RPMI8226 (cell line): Measurements from ENCODE around the gene FDXACB1.

Experiments used
- DNase-seq: peaks from one replicate; pipeline ENCODE4 v3.0.0-alpha.2; 2015

The FDXACB1 gene

GRCh38 chr11:111841370-111842053 lies 37.5 kb downstream of the FDXACB1 start:
- DNase-seq, result peak; percentile 90

GRCh38 chr11:111840143-111840542 lies 38.8 kb downstream of the FDXACB1 start:
- DNase-seq, result no peak

- DNase-seq, result no peak
Observed at GRCh38 chr11:111838054-111838453, 40.9 kb downstream of the FDXACB1 start.

- DNase-seq, result no peak
Observed at GRCh38 chr11:111837366-111837891, 41.5 kb downstream of the FDXACB1 start.

- DNase-seq, result no peak
Observed at GRCh38 chr11:111836721-111837120, 42.2 kb downstream of the FDXACB1 start.

- DNase-seq, result no peak
Observed at GRCh38 chr11:111836162-111836561, 42.8 kb downstream of the FDXACB1 start.

GRCh38 chr11:111835665-111836064 lies 43.3 kb downstream of the FDXACB1 start:
- no peak for DNase-seq

- no peak for DNase-seq
Observed at GRCh38 chr11:111834432-111835163, 44.4 kb downstream of the FDXACB1 start.

- no peak for DNase-seq
Observed at GRCh38 chr11:111833524-111833923, 45.4 kb downstream of the FDXACB1 start.

GRCh38 chr11:111829185-111829968 lies 49.6 kb downstream of the FDXACB1 start:
- DNase-seq, result no peak

GRCh38 chr11:111826322-111826950 lies 52.5 kb downstream of the FDXACB1 start:
- DNase-seq, result no peak
